IMR-90 (cell line): ENCODE results near the gene TRMT10A. TPM values are rescaled to one million over a fixed set of nuclear protein-coding genes. Genes with fewer than 3 reads are reported as not detected.

Experiments
- ATAC-seq: fragments of 200-7000 bp; cut with Tn5 transposase; 2 replicates; pipeline ENCODE4 v1.9.1; 2020; ENCODE audit warnings: low read depth, mild to moderate bottlenecking, moderate library complexity
- BruUV-seq: library from RNA; stranded (reverse); fragments of 400-500 nt; replicated peaks from 2 replicates; lab custom pipeline; 2021; lab: Mats Ljungman, UMichigan
- CTCF ChIA-PET: fragments of 300-600 bp; formaldehyde crosslinking; extraction: SDS; loops from one replicate; lab custom pipeline; 2021; ENCODE audit warnings: antibody characterized with exemption; lab: Yijun Ruan, JAX
- POLR2A ChIA-PET: fragments of 300-600 bp; sonication (Branson Sonifier 250); formaldehyde crosslinking; loops from one replicate; lab custom pipeline; 2022; ENCODE audit warnings: antibody characterized with exemption; ENCODE audit not compliant: unreplicated experiment; lab: Charles Lee
- DNase-seq: peaks from one replicate; pipeline ENCODE4 v3.0.0; 2013
- H2AFZ ChIP-seq: replicated peaks from 2 replicates; pipeline ENCODE3; 2013; ENCODE audit warnings: low read length, mild to moderate bottlenecking; ENCODE audit not compliant: poor library complexity
- H2AK5ac ChIP-seq: 2 replicates; pipeline ENCODE4 v1.6.1; 2013; ENCODE audit warnings: low read depth, low read length, inconsistent platforms
- H2AK9ac ChIP-seq: replicated peaks from 2 replicates; pipeline ENCODE3; 2013; ENCODE audit warnings: mild to moderate bottlenecking, low read depth, low read length, moderate library complexity; ENCODE audit not compliant: poor library complexity
- H2BK120ac ChIP-seq: 2 replicates; pipeline ENCODE4 v1.6.1; 2013; ENCODE audit warnings: low read depth, low read length, inconsistent platforms
- H2BK15ac ChIP-seq: 3 replicates; pipeline ENCODE4 v1.6.1; 2013; ENCODE audit warnings: low read depth, low read length, inconsistent platforms
- H2BK20ac ChIP-seq: 2 replicates; pipeline ENCODE4 v1.6.1; 2013; ENCODE audit warnings: low read depth, mild to moderate bottlenecking, inconsistent platforms, low read length, moderate library complexity
- H2BK5ac ChIP-seq: 2 replicates; pipeline ENCODE4 v1.6.1; 2013; ENCODE audit warnings: mild to moderate bottlenecking, low read depth, low read length, inconsistent platforms; ENCODE audit not compliant: poor library complexity, severe bottlenecking
- H3K14ac ChIP-seq: replicated peaks from 2 replicates; pipeline ENCODE4 v1.6.1; 2013; ENCODE audit warnings: low read depth, low read length, inconsistent platforms
- H3K18ac ChIP-seq: 2 replicates; pipeline ENCODE4 v1.6.1; 2013; ENCODE audit warnings: low read depth, low read length, control low read depth
- H3K23ac ChIP-seq: 2 replicates; pipeline ENCODE4 v1.6.1; 2013; ENCODE audit warnings: low read depth, low read length, inconsistent platforms
- H3K27ac ChIP-seq: 2 replicates; pipeline ENCODE4 v1.5.1; 2013; ENCODE audit warnings: mild to moderate bottlenecking, control low read depth, low read length; ENCODE audit not compliant: insufficient read depth
- H3K27me3 ChIP-seq: 2 replicates; pipeline ENCODE4 v1.6.1; 2013; ENCODE audit warnings: low read length; ENCODE audit not compliant: control insufficient read depth, insufficient read depth
- H3K36me3 ChIP-seq: 2 replicates; pipeline ENCODE4 v1.6.1; 2013; ENCODE audit warnings: low read length, mixed read lengths; ENCODE audit not compliant: control insufficient read depth, insufficient read depth
- H3K4ac ChIP-seq: 2 replicates; pipeline ENCODE4 v1.6.1; 2013; ENCODE audit warnings: low read depth, low read length, inconsistent platforms
- H3K4me1 ChIP-seq: 2 replicates; pipeline ENCODE4 v1.6.1; 2013; ENCODE audit warnings: low read length, mixed read lengths; ENCODE audit not compliant: control insufficient read depth, insufficient read depth
- H3K4me2 ChIP-seq: 2 replicates; pipeline ENCODE4 v1.6.1; 2013; ENCODE audit warnings: low read depth, mild to moderate bottlenecking, control low read depth, low read length, moderate library complexity
- H3K4me3 ChIP-seq: 2 replicates; pipeline ENCODE4 v1.5.1; 2013; ENCODE audit warnings: low read depth, mild to moderate bottlenecking, control low read depth, low read length, moderate library complexity; ENCODE audit not compliant: insufficient read depth
- H3K56ac ChIP-seq: 2 replicates; pipeline ENCODE4 v1.6.1; 2013; ENCODE audit warnings: low read length, inconsistent platforms; ENCODE audit not compliant: insufficient read depth; ENCODE audit errors: extremely low read depth
- H3K79me1 ChIP-seq, 2 experiments: 2 replicates each; pipeline ENCODE4 v1.6.1; 2013; ENCODE audit warnings: low read length in 2 of 2, inconsistent platforms in 1 of 2, low read depth in 1 of 2
- H3K9ac ChIP-seq: 2 replicates; pipeline ENCODE4 v1.6.1; 2013; ENCODE audit warnings: low read depth, low read length, control low read depth
- H3K9me1 ChIP-seq: 2 replicates; pipeline ENCODE4 v1.6.1; 2013; ENCODE audit warnings: low read length, inconsistent platforms; ENCODE audit not compliant: insufficient read depth
- H3K9me3 ChIP-seq: 2 replicates; pipeline ENCODE4 v1.6.1; 2013; ENCODE audit warnings: low read length; ENCODE audit not compliant: control insufficient read depth, insufficient read depth
- H4K20me1 ChIP-seq: 2 replicates; pipeline ENCODE4 v1.6.1; 2013; ENCODE audit warnings: low read length, inconsistent platforms; ENCODE audit not compliant: insufficient read depth
- H4K5ac ChIP-seq: 2 replicates; pipeline ENCODE4 v1.6.1; 2013; ENCODE audit warnings: mild to moderate bottlenecking, low read depth, low read length, control low read depth
- H4K8ac ChIP-seq, 2 experiments: 2 replicates each; pipeline ENCODE4 v1.6.1; 2013; ENCODE audit warnings: low read depth in 2 of 2, low read length in 2 of 2, control low read depth in 1 of 2, inconsistent platforms in 1 of 2
- H4K91ac ChIP-seq: 2 replicates; pipeline ENCODE4 v1.6.1; 2013; ENCODE audit warnings: low read depth, low read length, inconsistent platforms; ENCODE audit not compliant: insufficient read depth
- MAZ ChIP-seq: IDR thresholded peaks from 2 replicates; pipeline ENCODE4 v1.6.1; 2012; ENCODE audit warnings: low read depth, mild to moderate bottlenecking, low read length, improper control_type of control experiment, moderate library complexity, borderline replicate concordance
- NFE2L2 ChIP-seq: fragments of 150-350 bp; IDR thresholded peaks from 2 replicates; pipeline ENCODE4 v1.6.1; 2016; ENCODE audit warnings: low read depth, mild to moderate bottlenecking, low read length
- RAD21 ChIP-seq: IDR thresholded peaks from 2 replicates; pipeline ENCODE4 v1.6.1; 2012; ENCODE audit warnings: low read length, improper control_type of control experiment
- RCOR1 ChIP-seq: IDR thresholded peaks from 2 replicates; pipeline ENCODE4 v1.6.1; 2012; ENCODE audit warnings: mild to moderate bottlenecking, low read length, improper control_type of control experiment; ENCODE audit not compliant: insufficient replicate concordance
- RFX5 ChIP-seq: IDR thresholded peaks from 2 replicates; pipeline ENCODE4 v1.8.0; 2012; ENCODE audit warnings: low read depth, mild to moderate bottlenecking, low read length, moderate library complexity
- USF2 ChIP-seq: fragments of 150-350 bp; IDR thresholded peaks from 2 replicates; pipeline ENCODE4 v1.6.1; 2017; ENCODE audit warnings: mild to moderate bottlenecking, antibody characterized with exemption, low read length, low read depth
- dilution Hi-C: fragments of 300-500 bp; cut with HindIII; formaldehyde crosslinking; loops from one replicate; pipeline ENCODE4 v1.14.3; 2018; ENCODE audit warnings: low sequenced_read_pairs; ENCODE audit not compliant: unreplicated experiment
- in situ Hi-C: fragments of 300-500 bp; cut with MboI; formaldehyde crosslinking; loops from 3 replicates; pipeline ENCODE4 v1.14.3; 2019; ENCODE audit warnings: low sequenced_read_pairs, inconsistent platforms, mixed read lengths
- intact Hi-C: fragments of 100-400 bp; cut with micrococcal nuclease; formaldehyde crosslinking; loops from 2 replicates; pipeline ENCODE4 v1.10.0; 2022
- polyA plus RNA-seq, 3 experiments: library from polyadenylated mRNA; depleted of rRNA; stranded (reverse); fragments of >200 nt; gene quantifications; 2 replicates each; pipeline ENCODE4 v1.2.3, GENCODE V29; 2012; ENCODE audit warnings: low replicate concordance in 1 of 3
- total RNA-seq: library from RNA; depleted of rRNA; stranded (reverse); fragments of >200 nt; gene quantifications from 2 replicates; pipeline ENCODE4 v1.2.3, GENCODE V29; 2012

Gene TRMT10A
- total and polyA plus RNA-seq, 2 of the 4 experiments (the other 2 are of a cell fraction) = 3.8 to 4.3 TPM

DNA sequence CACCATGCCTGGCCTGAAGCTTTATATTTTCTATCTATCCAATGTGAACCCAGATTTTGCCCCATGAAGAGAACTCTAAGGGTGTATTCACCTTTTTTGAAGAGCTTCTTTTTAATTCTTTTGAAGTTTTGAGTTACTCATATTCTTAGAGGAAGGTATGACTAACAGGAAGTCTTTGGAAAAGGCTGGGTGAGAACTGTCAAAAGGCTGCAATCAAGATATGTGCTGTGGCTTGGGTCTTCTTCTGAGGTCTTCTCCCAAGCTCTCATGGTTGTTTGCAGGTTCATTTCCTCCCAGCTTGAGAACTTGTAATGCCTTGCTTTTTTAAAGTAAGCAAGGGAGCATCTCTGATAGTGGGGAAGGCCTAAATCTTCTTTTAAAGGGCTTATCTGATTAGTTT lies 56.1 kb downstream of the TRMT10A start:
- Histone ChIP-seq H3K9ac (no peak overlapping the region), H3K4ac (no peak overlapping the region), H2BK20ac (no peak overlapping the region), H3K23ac (no peak overlapping the region), H4K20me1 (no peaks in the 10 kb centered on the region), H4K5ac (no peak overlapping the region), H3K4me2 (no peak overlapping the region), H3K36me3 (no peaks in the 10 kb centered on the region), H3K18ac (no peak overlapping the region), H3K27ac (no peak overlapping the region), H4K8ac (no peak overlapping the region), H2AK5ac (no peak overlapping the region), H2AK9ac (no peak overlapping the region), H3K27me3 (no peaks in the 10 kb centered on the region), H2BK5ac (no peak overlapping the region), H3K56ac (no peak overlapping the region), H3K4me3 (no peak overlapping the region), H3K4me1 (no peaks in the 10 kb centered on the region), H2AFZ (no peak overlapping the region), H3K14ac (no peak overlapping the region), H4K91ac (no peak overlapping the region), H3K9me3 (no peaks in the 10 kb centered on the region), H2BK120ac (no peak overlapping the region), H3K79me1 (no peaks in the 10 kb centered on the region), H2BK15ac (no peak overlapping the region), H3K9me1 (no peaks in the 10 kb centered on the region)
- intact Hi-C loops = no loop called here
- no TSS peak for BruUV-seq
- POLR2A ChIA-PET = no interaction called here
- DNase-seq (no peak), ATAC-seq (no peak)
- dilution Hi-C loops = no loop called here
- in situ Hi-C loops = no loop called here
- CTCF ChIA-PET = no interaction called here
- TF ChIP-seq RAD21 (no peak), RFX5 (no peak), MAZ (no peak), NFE2L2 (no peak), USF2 (no peak), RCOR1 (no peak)
